Caco-2 (cell line): ENCODE results near the gene TMEM109. TPM values are rescaled to one million over a fixed set of nuclear protein-coding genes. Genes with fewer than 3 reads are reported as not detected.

Experiments
- BruUV-seq: library from RNA; stranded (reverse); fragments of 400-500 nt; replicated peaks from 2 replicates; lab custom pipeline; 2021; lab: Mats Ljungman, UMichigan
- CTCF ChIA-PET: fragments of 300-600 bp; sonication (Branson Sonifier 250); formaldehyde crosslinking; loops from one replicate; lab custom pipeline; 2022; ENCODE audit warnings: antibody characterized with exemption; lab: Charles Lee
- POLR2A ChIA-PET: fragments of 300-600 bp; sonication (Branson Sonifier 250); formaldehyde crosslinking; loops from one replicate; lab custom pipeline; 2022; ENCODE audit warnings: antibody characterized with exemption; lab: Charles Lee
- DNase-seq, 2 experiments: peaks; one replicate each; pipeline versions ENCODE4 v3.0.0 to v3.0.0-alpha.2; 2020 to 2022
- H3K27me3 ChIP-seq: replicated peaks from 2 replicates; pipeline ENCODE4 v1.6.0; 2011; ENCODE audit warnings: low read length; ENCODE audit not compliant: control insufficient read depth, insufficient read depth
- H3K36me3 ChIP-seq: 2 replicates; pipeline ENCODE4 v1.5.1; 2011; ENCODE audit warnings: low read length; ENCODE audit not compliant: control insufficient read depth, insufficient read depth
- H3K4me1 ChIP-seq: fragments of 250-450 bp; sonication (Bioruptor Pico); 2 replicates; pipeline ENCODE4 v1.5.1; 2020; ENCODE audit warnings: mild to moderate bottlenecking
- H3K4me3 ChIP-seq: 2 replicates; pipeline ENCODE4 v1.5.1; 2011; ENCODE audit warnings: low read depth, mild to moderate bottlenecking, control low read depth, low read length
- H3K9me3 ChIP-seq: fragments of 250-450 bp; sonication (Bioruptor Pico); 2 replicates; pipeline ENCODE4 v1.5.1; 2020; ENCODE audit warnings: mild to moderate bottlenecking, moderate library complexity
- H3K27ac Mint-ChIP-seq: one replicate; pipeline ENCODE4 v1.8.0; 2022; ENCODE audit warnings: mixed read lengths; ENCODE audit not compliant: unreplicated experiment
- H3K27me3 Mint-ChIP-seq: one replicate; pipeline ENCODE4 v1.8.0; 2022; ENCODE audit warnings: mixed read lengths; ENCODE audit not compliant: insufficient read depth, unreplicated experiment
- H3K36me3 Mint-ChIP-seq: one replicate; pipeline ENCODE4 v1.8.0; 2022; ENCODE audit warnings: mild to moderate bottlenecking, mixed read lengths; ENCODE audit not compliant: insufficient read depth, unreplicated experiment
- H3K4me1 Mint-ChIP-seq: one replicate; pipeline ENCODE4 v1.8.0; 2022; ENCODE audit warnings: low read depth, mixed read lengths; ENCODE audit not compliant: unreplicated experiment
- H3K4me3 Mint-ChIP-seq: one replicate; pipeline ENCODE4 v1.8.0; 2022; ENCODE audit warnings: mild to moderate bottlenecking, moderate library complexity, mixed read lengths; ENCODE audit not compliant: unreplicated experiment
- H3K9me3 Mint-ChIP-seq: one replicate; pipeline ENCODE4 v1.8.0; 2022; ENCODE audit warnings: mixed read lengths; ENCODE audit not compliant: unreplicated experiment
- intact Hi-C: fragments of 100-400 bp; cut with micrococcal nuclease; formaldehyde crosslinking; loops from one replicate; pipeline ENCODE4 v1.10.0; 2022; ENCODE audit not compliant: unreplicated experiment
- total RNA-seq: library from RNA; stranded (reverse); gene quantifications from 2 replicates; pipeline ENCODE4 v1.2.3, GENCODE V29; 2022
- TF ChIP-seq, protein P1 (sequence below), 2 experiments: fragments of 200-600 bp in 1 of 2; IDR thresholded peaks; 1 replicate in 1 of 2; 2 replicates in 1 of 2; pipeline versions ENCODE4 v1.5.1 to v1.8.0; 2011 to 2022; ENCODE audit warnings: antibody characterized with exemption in 1 of 2, control low read depth in 1 of 2, inconsistent platforms in 1 of 2, low read depth in 1 of 2, low read length in 1 of 2, mild to moderate bottlenecking in 1 of 2, moderate library complexity in 1 of 2; ENCODE audit not compliant: insufficient read depth in 1 of 2, severe bottlenecking in 1 of 2, unreplicated experiment in 1 of 2

The TMEM109 gene
- total RNA-seq, 1 experiment from 2014 or later, result 91.9 TPM

DNA sequence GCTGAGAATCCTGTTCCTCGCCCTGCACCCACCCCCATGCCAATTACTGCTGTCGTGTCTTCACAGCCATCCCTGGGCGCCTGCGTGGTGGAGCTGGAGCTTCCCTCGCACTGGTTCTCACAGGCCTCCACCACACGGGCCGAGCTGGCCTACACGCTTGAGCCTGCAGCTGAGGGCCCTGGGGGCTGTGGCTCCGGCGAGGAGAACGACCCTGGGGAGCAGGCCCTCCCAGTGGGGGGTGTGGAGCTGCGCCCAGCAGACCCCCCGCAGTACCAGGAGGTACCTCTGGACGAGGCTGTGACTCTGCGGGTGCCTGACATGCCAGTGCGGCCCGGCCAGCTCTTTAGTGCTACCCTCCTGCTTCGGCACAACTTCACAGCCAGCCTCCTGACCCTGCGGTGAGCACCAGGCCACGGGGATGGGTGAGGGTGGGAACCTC is 14.6 kb downstream of the TMEM109 start:
- no peak overlapping the region for H3K27ac Mint-ChIP-seq
- no peak for DNase-seq

DNA sequence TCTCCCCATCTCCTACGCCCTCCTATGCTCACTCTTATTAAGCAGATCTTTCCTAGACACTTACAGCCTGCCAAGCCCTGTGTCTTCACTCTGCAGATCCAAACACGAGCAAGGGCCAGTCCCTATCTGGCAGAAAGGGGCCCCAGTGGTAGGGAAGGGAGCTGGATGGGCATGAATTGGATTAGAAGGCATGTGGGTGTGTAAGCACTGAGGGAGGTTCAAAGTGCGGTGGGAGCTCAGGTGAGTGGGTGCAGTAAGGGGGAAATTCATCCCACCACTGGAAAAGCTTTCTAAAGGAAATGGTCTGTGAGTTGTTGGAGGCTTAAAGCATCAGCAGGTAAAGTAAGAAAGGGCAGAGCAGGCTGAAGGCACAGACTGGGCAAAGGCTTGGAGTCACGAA is 15.8 kb downstream of the TMEM109 start:
- H3K4me1 Mint-ChIP-seq, result peaks cover 13% of the 10 kb centered on the region
- no peaks in the 10 kb centered on the region for H3K9me3 ChIP-seq
- POLR2A ChIA-PET, result no interaction called here
- no peaks in the 10 kb centered on the region for H3K27me3 Mint-ChIP-seq
- peaks cover 10% of the 10 kb centered on the region for H3K4me1 ChIP-seq
- BruUV-seq, result no TSS peak
- CTCF ChIA-PET, result no interaction called here
- TF ChIP-seq, protein P1, sequence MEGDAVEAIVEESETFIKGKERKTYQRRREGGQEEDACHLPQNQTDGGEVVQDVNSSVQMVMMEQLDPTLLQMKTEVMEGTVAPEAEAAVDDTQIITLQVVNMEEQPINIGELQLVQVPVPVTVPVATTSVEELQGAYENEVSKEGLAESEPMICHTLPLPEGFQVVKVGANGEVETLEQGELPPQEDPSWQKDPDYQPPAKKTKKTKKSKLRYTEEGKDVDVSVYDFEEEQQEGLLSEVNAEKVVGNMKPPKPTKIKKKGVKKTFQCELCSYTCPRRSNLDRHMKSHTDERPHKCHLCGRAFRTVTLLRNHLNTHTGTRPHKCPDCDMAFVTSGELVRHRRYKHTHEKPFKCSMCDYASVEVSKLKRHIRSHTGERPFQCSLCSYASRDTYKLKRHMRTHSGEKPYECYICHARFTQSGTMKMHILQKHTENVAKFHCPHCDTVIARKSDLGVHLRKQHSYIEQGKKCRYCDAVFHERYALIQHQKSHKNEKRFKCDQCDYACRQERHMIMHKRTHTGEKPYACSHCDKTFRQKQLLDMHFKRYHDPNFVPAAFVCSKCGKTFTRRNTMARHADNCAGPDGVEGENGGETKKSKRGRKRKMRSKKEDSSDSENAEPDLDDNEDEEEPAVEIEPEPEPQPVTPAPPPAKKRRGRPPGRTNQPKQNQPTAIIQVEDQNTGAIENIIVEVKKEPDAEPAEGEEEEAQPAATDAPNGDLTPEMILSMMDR (IDR thresholded peaks at IDR 0.05; ENCODE audit: insufficient read depth in 1 of 2, low read depth in 1 of 2, low read length in 1 of 2, severe bottlenecking in 1 of 2, unreplicated experiment in 1 of 2), result no peak
- no peak for DNase-seq
- peaks cover 3% of the 10 kb centered on the region for H3K36me3 ChIP-seq
- no peak overlapping the region for H3K4me3 ChIP-seq
- no peak overlapping the region for H3K27ac Mint-ChIP-seq
- no peak overlapping the region for H3K4me3 Mint-ChIP-seq
- peaks cover 25% of the 10 kb centered on the region for H3K36me3 Mint-ChIP-seq
- intact Hi-C loops, result no loop called here
- H3K9me3 Mint-ChIP-seq, result no peaks in the 10 kb centered on the region
- H3K27me3 ChIP-seq, result no peaks in the 10 kb centered on the region

More for the DNA sequence above, 14.6 kb downstream of the TMEM109 start:
- intact Hi-C loops, result no loop called here
- H3K4me3 Mint-ChIP-seq, result no peak overlapping the region
- H3K4me3 ChIP-seq, result no peak overlapping the region
- peaks cover 25% of the 10 kb centered on the region for H3K36me3 Mint-ChIP-seq
- TF ChIP-seq, protein P1 (IDR thresholded peaks at IDR 0.05; ENCODE audit: insufficient read depth in 1 of 2, low read depth in 1 of 2, low read length in 1 of 2, severe bottlenecking in 1 of 2, unreplicated experiment in 1 of 2), result no peak
- no TSS peak for BruUV-seq
- H3K9me3 Mint-ChIP-seq, result no peaks in the 10 kb centered on the region
- no peaks in the 10 kb centered on the region for H3K27me3 Mint-ChIP-seq
- peaks cover 13% of the 10 kb centered on the region for H3K4me1 Mint-ChIP-seq
- CTCF ChIA-PET, result interaction anchor here (0.9 kb wide), 1 partner anchor 29 kb away, joined by 4 read pairs; no protein-coding TSS in a partner anchor
- no peaks in the 10 kb centered on the region for H3K9me3 ChIP-seq
- H3K27me3 ChIP-seq, result no peaks in the 10 kb centered on the region
- peaks cover 13% of the 10 kb centered on the region for H3K4me1 ChIP-seq
- peaks cover 3% of the 10 kb centered on the region for H3K36me3 ChIP-seq
- POLR2A ChIA-PET, result no interaction called here

DNA sequence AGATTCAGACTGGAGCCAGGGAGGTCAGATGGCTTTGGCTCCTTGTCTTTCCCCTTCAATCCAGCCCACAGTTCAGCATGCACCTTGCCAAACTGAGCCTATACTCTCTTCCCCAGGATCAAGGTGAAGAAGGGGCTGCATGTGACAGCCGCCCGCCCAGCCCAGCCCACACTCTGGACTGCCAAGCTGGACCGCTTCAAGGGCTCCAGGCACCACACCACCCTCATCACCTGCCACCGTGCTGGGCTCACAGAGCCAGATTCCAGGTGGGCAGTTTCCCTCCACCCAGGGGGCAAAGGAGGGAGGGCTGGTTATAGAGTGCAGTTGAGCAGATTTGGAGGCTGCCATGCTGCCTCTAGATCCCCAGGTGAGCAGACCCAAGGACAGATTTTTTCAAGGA is 16.4 kb downstream of the TMEM109 start:
- Mint-ChIP-seq H3K4me3 (no peak overlapping the region), H3K9me3 (no peaks in the 10 kb centered on the region), H3K27ac (no peak overlapping the region), H3K27me3 (no peaks in the 10 kb centered on the region), H3K4me1 (peaks cover 8% of the 10 kb centered on the region), H3K36me3 (peaks cover 20% of the 10 kb centered on the region)
- no peaks in the 10 kb centered on the region for H3K9me3 ChIP-seq
- ChIA-PET POLR2A (no interaction called here), CTCF (no interaction called here)
- no peak for DNase-seq
- H3K4me3 ChIP-seq, result no peak overlapping the region
- intact Hi-C loops, result no loop called here
- no TSS peak for BruUV-seq
- peaks cover 3% of the 10 kb centered on the region for H3K36me3 ChIP-seq
- TF ChIP-seq, protein P1 (IDR thresholded peaks at IDR 0.05; ENCODE audit: insufficient read depth in 1 of 2, low read depth in 1 of 2, low read length in 1 of 2, severe bottlenecking in 1 of 2, unreplicated experiment in 1 of 2), result no peak
- peaks cover 7% of the 10 kb centered on the region for H3K4me1 ChIP-seq
- no peaks in the 10 kb centered on the region for H3K27me3 ChIP-seq
